ENCODE data around the gene RNF223. TPM values are rescaled to one million over a fixed set of nuclear protein-coding genes. Genes with fewer than 3 reads are reported as not detected.
"Not testable (repeated sequence)": the region's sequence is repeated elsewhere in the genome, so short reads cannot be mapped to it uniquely, and the experiment has no call there.

The RNF223 gene
- total RNA-seq, 1 donor from 2014 or later = not detected

- Histone ChIP-seq H3K4me1 (ENCODE audit: control insufficient read depth in 3 of 3, insufficient read depth in 3 of 3, low read length in 3 of 3) (peaks cover 7 to 18% (median 18%) of the 10 kb centered on the region in 3 donors), H3K4me3 (ENCODE audit: low read length in 3 of 3) (peak overlapping the region; percentile 43 to 64 (median 49)), H3K36me3 (ENCODE audit: control insufficient read depth in 3 of 3, insufficient read depth in 3 of 3, low read length in 3 of 3) (no peaks in the 10 kb centered on the region), H3K27ac (ENCODE audit: low read depth, low read length) (no peak overlapping the region), H3K27me3 (ENCODE audit: control insufficient read depth in 3 of 3, insufficient read depth in 3 of 3, low read length in 3 of 3) (peaks cover 48 to 69% (median 56%) of the 10 kb centered on the region in 3 donors), H3K9ac (ENCODE audit: low read depth in 1 of 3, low read length in 3 of 3) (peak overlapping the region in 1 of 3 donors; percentile 3), H3K9me3 (ENCODE audit: control insufficient read depth in 3 of 3, low read length in 3 of 3) (no peaks in the 10 kb centered on the region)
Observed at GRCh38 chr1:1058921-1059493, 15.1 kb downstream of the RNF223 start.

DNA sequence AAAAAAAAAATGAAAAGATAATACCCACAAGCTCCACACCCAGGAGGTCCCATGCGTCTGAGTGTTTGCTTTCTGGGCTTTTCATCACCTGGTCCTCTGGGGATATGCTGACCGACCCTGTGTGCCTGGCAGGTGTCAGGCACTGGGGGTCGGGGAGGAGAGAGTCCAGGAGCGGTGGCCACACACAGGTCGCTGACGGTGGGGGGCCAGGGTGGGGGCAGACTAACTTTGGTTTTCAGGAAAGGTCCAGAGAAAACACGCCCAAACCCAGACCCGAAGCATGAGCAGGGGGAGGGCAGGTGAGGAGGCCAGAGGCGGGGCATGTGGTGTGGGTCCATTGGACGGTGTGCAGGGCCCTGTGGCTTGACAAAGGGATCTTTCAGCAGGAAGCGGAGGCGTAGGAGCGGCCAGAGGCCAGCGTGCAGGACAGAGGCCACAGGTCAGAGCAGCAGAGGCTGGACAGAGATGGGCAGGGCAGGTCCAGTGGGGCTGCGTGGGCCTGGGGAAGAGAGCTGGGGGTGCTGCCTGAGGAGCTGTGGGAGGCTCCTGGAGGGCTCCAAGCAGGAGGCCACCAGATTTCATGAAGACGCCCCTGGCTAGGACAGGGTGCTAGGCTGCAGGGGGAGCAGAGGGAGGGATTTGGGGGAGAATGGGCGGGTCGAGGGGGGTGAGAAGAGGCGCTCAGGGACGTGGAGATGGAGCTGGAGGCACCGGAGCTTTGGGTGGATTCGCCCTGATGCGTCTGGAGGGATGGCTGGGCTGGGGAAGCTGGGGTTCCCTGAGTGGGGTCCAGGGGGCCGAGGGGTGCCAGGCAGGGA lies 15.8 kb downstream of the RNF223 start:
- Histone ChIP-seq H3K9ac (ENCODE audit: low read depth in 1 of 3, low read length in 3 of 3) (no peak overlapping the region), H3K4me3 (ENCODE audit: low read length in 3 of 3) (no peak overlapping the region), H3K27me3 (ENCODE audit: control insufficient read depth in 3 of 3, insufficient read depth in 3 of 3, low read length in 3 of 3) (peaks cover 41 to 62% (median 49%) of the 10 kb centered on the region in 3 donors), H3K36me3 (ENCODE audit: control insufficient read depth in 3 of 3, insufficient read depth in 3 of 3, low read length in 3 of 3) (no peaks in the 10 kb centered on the region), H3K9me3 (ENCODE audit: control insufficient read depth in 3 of 3, low read length in 3 of 3) (no peaks in the 10 kb centered on the region), H3K27ac (ENCODE audit: low read depth, low read length) (no peak overlapping the region), H3K4me1 (ENCODE audit: control insufficient read depth in 3 of 3, insufficient read depth in 3 of 3, low read length in 3 of 3) (peaks cover 7 to 14% (median 12%) of the 10 kb centered on the region in 3 donors)

DNA sequence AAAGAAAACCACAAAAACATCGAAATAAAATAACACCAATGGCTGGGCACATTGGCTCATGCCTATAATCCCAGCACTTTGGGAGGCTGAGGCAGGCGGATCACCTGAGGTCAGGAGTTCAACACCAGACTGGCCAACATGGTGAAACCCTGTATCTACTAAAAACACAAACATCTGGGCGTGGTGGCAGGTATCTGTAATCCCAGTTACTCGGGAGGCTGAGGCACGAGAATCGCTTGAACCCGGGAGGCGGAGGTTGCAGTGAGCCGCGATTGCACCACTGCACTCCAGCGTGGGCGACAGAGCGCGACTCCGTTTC lies 16.4 kb downstream of the RNF223 start:
- Histone ChIP-seq H3K4me1 (ENCODE audit: control insufficient read depth in 3 of 3, insufficient read depth in 3 of 3, low read length in 3 of 3) (peaks cover 7 to 14% (median 12%) of the 10 kb centered on the region in 3 donors), H3K27me3 (ENCODE audit: control insufficient read depth in 3 of 3, insufficient read depth in 3 of 3, low read length in 3 of 3) (peaks cover 35 to 57% (median 43%) of the 10 kb centered on the region in 3 donors)
- H3K9ac ChIP-seq (ENCODE audit: low read depth in 1 of 3, low read length in 3 of 3); H3K36me3 ChIP-seq (ENCODE audit: control insufficient read depth in 3 of 3, insufficient read depth in 3 of 3, low read length in 3 of 3); H3K4me3 ChIP-seq (ENCODE audit: low read length in 3 of 3); H3K9me3 ChIP-seq (ENCODE audit: control insufficient read depth in 3 of 3, low read length in 3 of 3); H3K27ac ChIP-seq (ENCODE audit: low read depth, low read length): not testable (repeated sequence)

GRCh38 chr1:1055841-1056736 lies 18.0 kb downstream of the RNF223 start:
- no peak overlapping the region for H3K9ac ChIP-seq (ENCODE audit: low read depth in 1 of 3, low read length in 3 of 3)
- no peaks in the 10 kb centered on the region for H3K9me3 ChIP-seq (ENCODE audit: control insufficient read depth in 3 of 3, low read length in 3 of 3)
- H3K4me3 ChIP-seq (ENCODE audit: low read length in 3 of 3) = no peak overlapping the region
- H3K4me1 ChIP-seq (ENCODE audit: control insufficient read depth in 3 of 3, insufficient read depth in 3 of 3, low read length in 3 of 3) = peaks cover 7 to 14% (median 12%) of the 10 kb centered on the region in 3 donors
- H3K27ac ChIP-seq (ENCODE audit: low read depth, low read length) = no peak overlapping the region
- H3K36me3 ChIP-seq (ENCODE audit: control insufficient read depth in 3 of 3, insufficient read depth in 3 of 3, low read length in 3 of 3) = peaks cover 0 to 2% (median 0%) of the 10 kb centered on the region in 3 donors
- peaks cover 29 to 47% (median 32%) of the 10 kb centered on the region in 3 donors for H3K27me3 ChIP-seq (ENCODE audit: control insufficient read depth in 3 of 3, insufficient read depth in 3 of 3, low read length in 3 of 3)

DNA sequence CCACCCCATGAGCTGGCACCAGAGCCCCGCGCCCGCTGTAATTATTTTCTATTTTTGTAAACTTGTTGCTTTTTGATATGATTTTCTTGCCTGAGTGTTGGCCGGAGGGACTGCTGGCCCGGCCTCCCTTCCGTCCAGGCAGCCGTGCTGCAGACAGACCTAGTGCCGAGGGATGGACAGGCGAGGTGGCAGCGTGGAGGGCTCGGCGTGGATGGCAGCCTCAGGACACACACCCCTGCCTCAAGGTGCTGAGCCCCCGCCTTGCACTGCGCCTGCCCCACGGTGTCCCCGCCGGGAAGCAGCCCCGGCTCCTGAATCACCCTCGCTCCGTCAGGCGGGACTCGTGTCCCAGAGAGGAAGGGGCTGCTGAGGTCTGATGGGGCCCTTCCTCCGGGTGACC lies 19.1 kb downstream of the RNF223 start:
- Histone ChIP-seq H3K9me3 (ENCODE audit: control insufficient read depth in 3 of 3, low read length in 3 of 3) (no peaks in the 10 kb centered on the region), H3K9ac (ENCODE audit: low read depth in 1 of 3, low read length in 3 of 3) (no peak overlapping the region), H3K36me3 (ENCODE audit: control insufficient read depth in 3 of 3, insufficient read depth in 3 of 3, low read length in 3 of 3) (peaks cover 0 to 2% (median 2%) of the 10 kb centered on the region in 3 donors), H3K4me3 (ENCODE audit: low read length in 3 of 3) (no peak overlapping the region), H3K27me3 (ENCODE audit: control insufficient read depth in 3 of 3, insufficient read depth in 3 of 3, low read length in 3 of 3) (peaks cover 22 to 37% (median 25%) of the 10 kb centered on the region in 3 donors), H3K4me1 (ENCODE audit: control insufficient read depth in 3 of 3, insufficient read depth in 3 of 3, low read length in 3 of 3) (peaks cover 7 to 14% (median 11%) of the 10 kb centered on the region in 3 donors), H3K27ac (ENCODE audit: low read depth, low read length) (no peak overlapping the region)

DNA sequence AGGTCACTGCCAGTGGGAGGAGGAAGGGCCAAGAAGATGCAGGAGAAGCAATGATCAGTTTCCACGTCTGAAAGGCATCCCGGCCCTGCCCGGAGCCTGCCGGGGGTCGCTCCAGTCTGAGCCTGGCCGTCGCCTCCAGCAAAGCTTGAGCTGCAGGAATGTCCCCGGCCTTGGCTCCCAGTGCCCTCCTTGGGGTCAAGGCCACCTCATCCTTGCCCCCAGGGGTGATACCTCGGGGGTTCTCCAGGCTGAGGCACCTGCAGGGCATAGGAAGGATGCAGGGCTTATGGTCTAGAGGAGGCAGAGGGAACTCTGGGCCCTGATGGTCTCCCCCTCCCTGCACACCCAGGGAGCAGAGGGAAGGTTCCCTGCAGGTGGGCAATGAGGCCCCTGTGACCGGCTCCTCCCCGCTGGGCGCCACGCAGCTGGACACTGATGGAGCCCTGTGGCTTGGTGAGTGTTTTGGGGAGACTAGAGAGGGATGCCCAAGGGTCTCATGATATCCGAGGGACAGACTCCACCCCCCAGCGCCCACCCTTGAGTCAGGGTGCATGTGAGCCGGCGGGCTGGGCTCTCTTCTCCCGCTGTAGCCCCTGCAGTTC lies 19.9 kb downstream of the RNF223 start:
- Histone ChIP-seq H3K9ac (ENCODE audit: low read depth in 1 of 3, low read length in 3 of 3) (no peak overlapping the region), H3K4me1 (ENCODE audit: control insufficient read depth in 3 of 3, insufficient read depth in 3 of 3, low read length in 3 of 3) (peaks cover 3 to 9% (median 8%) of the 10 kb centered on the region in 3 donors), H3K4me3 (ENCODE audit: low read length in 3 of 3) (no peak overlapping the region), H3K9me3 (ENCODE audit: control insufficient read depth in 3 of 3, low read length in 3 of 3) (no peaks in the 10 kb centered on the region), H3K27me3 (ENCODE audit: control insufficient read depth in 3 of 3, insufficient read depth in 3 of 3, low read length in 3 of 3) (peaks cover 17 to 32% (median 22%) of the 10 kb centered on the region in 3 donors), H3K36me3 (ENCODE audit: control insufficient read depth in 3 of 3, insufficient read depth in 3 of 3, low read length in 3 of 3) (peaks cover 0 to 2% (median 2%) of the 10 kb centered on the region in 3 donors), H3K27ac (ENCODE audit: low read depth, low read length) (no peak overlapping the region)

DNA sequence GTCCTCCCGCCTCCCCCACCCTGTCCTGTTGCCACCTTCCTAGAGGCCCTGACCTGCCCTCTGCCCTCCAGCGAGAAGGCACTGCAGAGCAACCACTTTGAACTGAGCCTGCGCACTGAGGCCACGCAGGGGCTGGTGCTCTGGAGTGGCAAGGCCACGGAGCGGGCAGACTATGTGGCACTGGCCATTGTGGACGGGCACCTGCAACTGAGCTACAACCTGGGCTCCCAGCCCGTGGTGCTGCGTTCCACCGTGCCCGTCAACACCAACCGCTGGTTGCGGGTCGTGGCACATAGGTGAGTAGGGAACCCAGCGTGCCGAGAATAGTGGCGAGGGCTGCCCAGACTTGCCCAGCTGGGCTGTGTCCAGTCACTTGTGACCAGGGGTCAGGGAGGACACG lies 20.4 kb downstream of the RNF223 start:
- Histone ChIP-seq H3K27me3 (ENCODE audit: control insufficient read depth in 3 of 3, insufficient read depth in 3 of 3, low read length in 3 of 3) (peaks cover 13 to 27% (median 17%) of the 10 kb centered on the region in 3 donors), H3K9me3 (ENCODE audit: control insufficient read depth in 3 of 3, low read length in 3 of 3) (no peaks in the 10 kb centered on the region), H3K4me3 (ENCODE audit: low read length in 3 of 3) (no peak overlapping the region), H3K27ac (ENCODE audit: low read depth, low read length) (no peak overlapping the region), H3K9ac (ENCODE audit: low read depth in 1 of 3, low read length in 3 of 3) (no peak overlapping the region), H3K36me3 (ENCODE audit: control insufficient read depth in 3 of 3, insufficient read depth in 3 of 3, low read length in 3 of 3) (peaks cover 0 to 2% (median 2%) of the 10 kb centered on the region in 3 donors), H3K4me1 (ENCODE audit: control insufficient read depth in 3 of 3, insufficient read depth in 3 of 3, low read length in 3 of 3) (peaks cover 0 to 5% (median 4%) of the 10 kb centered on the region in 3 donors)

DNA sequence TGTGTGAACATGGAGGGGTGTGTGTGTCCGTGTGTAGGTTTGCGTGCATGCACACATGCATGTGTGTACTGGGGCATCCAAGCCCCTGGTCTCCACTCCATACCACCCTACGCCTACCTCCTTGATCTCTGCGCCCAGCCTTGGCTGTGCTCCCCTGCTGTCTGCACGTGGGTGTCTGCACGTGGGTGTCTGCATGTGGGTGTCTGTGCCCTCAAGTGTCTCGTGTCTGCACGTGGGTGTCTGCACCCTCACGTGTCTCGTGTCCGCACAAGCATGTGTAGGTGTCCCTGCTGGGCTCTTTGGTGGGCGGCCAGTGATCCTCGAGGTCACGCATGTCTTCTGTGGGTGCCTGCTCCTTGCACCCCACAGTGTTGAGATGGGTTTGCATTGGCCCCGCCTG lies 21.1 kb downstream of the RNF223 start:
- no peak overlapping the region for H3K9ac ChIP-seq (ENCODE audit: low read depth in 1 of 3, low read length in 3 of 3)
- no peaks in the 10 kb centered on the region for H3K4me1 ChIP-seq (ENCODE audit: control insufficient read depth in 3 of 3, insufficient read depth in 3 of 3, low read length in 3 of 3)
- peaks cover 6 to 21% (median 11%) of the 10 kb centered on the region in 3 donors for H3K27me3 ChIP-seq (ENCODE audit: control insufficient read depth in 3 of 3, insufficient read depth in 3 of 3, low read length in 3 of 3)
- no peaks in the 10 kb centered on the region for H3K9me3 ChIP-seq (ENCODE audit: control insufficient read depth in 3 of 3, low read length in 3 of 3)
- no peak overlapping the region for H3K27ac ChIP-seq (ENCODE audit: low read depth, low read length)
- H3K36me3 ChIP-seq (ENCODE audit: control insufficient read depth in 3 of 3, insufficient read depth in 3 of 3, low read length in 3 of 3) = peaks cover 0 to 2% (median 2%) of the 10 kb centered on the region in 3 donors
- H3K4me3 ChIP-seq (ENCODE audit: low read length in 3 of 3) = no peak overlapping the region

GRCh38 chr1:1052003-1052840 lies 21.9 kb downstream of the RNF223 start:
- Histone ChIP-seq H3K9me3 (ENCODE audit: control insufficient read depth in 3 of 3, low read length in 3 of 3) (no peaks in the 10 kb centered on the region), H3K4me1 (ENCODE audit: control insufficient read depth in 3 of 3, insufficient read depth in 3 of 3, low read length in 3 of 3) (no peaks in the 10 kb centered on the region), H3K9ac (ENCODE audit: low read depth in 1 of 3, low read length in 3 of 3) (no peak overlapping the region), H3K27me3 (ENCODE audit: control insufficient read depth in 3 of 3, insufficient read depth in 3 of 3, low read length in 3 of 3) (peaks cover 4 to 13% (median 8%) of the 10 kb centered on the region in 3 donors), H3K27ac (ENCODE audit: low read depth, low read length) (no peak overlapping the region), H3K36me3 (ENCODE audit: control insufficient read depth in 3 of 3, insufficient read depth in 3 of 3, low read length in 3 of 3) (peaks cover 0 to 2% (median 2%) of the 10 kb centered on the region in 3 donors), H3K4me3 (ENCODE audit: low read length in 3 of 3) (no peak overlapping the region)

All from skeletal muscle tissue (tissue), 4 donors.